SK-N-SH treated with all-trans-retinoic acid at 6 μM for 48 hours (cell line): ENCODE data around the gene UQCRC1.

Experiments used
- BACH2 ChIP-seq: fragments of 250-450 bp; sonication (Bioruptor Pico); IDR thresholded peaks from 2 replicates; pipeline ENCODE4 v1.9.0; 2021; ENCODE audit warnings: mild to moderate bottlenecking, borderline replicate concordance
- ISL1 ChIP-seq: fragments of 250-450 bp; sonication (Bioruptor Pico); IDR thresholded peaks from 2 replicates; pipeline ENCODE4 v2.1.2; 2022; ENCODE audit warnings: mild to moderate bottlenecking, moderate library complexity
- RARB ChIP-seq: fragments of 250-450 bp; sonication (Bioruptor Pico); IDR thresholded peaks from 2 replicates; pipeline ENCODE4 v1.8.0; 2021; ENCODE audit warnings: mild to moderate bottlenecking, moderate library complexity
- ZFP3 ChIP-seq: fragments of 250-450 bp; sonication (Bioruptor Pico); IDR thresholded peaks from 2 replicates; pipeline ENCODE4 v1.5.0; 2020; ENCODE audit warnings: mild to moderate bottlenecking, moderate library complexity
- TF ChIP-seq, protein P1 (sequence below): fragments of 250-450 bp; sonication (Bioruptor Pico); IDR thresholded peaks from 2 replicates; pipeline ENCODE4 v1.8.0; 2021; ENCODE audit warnings: low read depth, mild to moderate bottlenecking, moderate library complexity, borderline replicate concordance
- TF ChIP-seq, protein P2 (sequence below): fragments of 250-450 bp; sonication (Bioruptor Pico); IDR thresholded peaks from 2 replicates; pipeline ENCODE4 v1.5.1; 2021; ENCODE audit warnings: mild to moderate bottlenecking, moderate library complexity
- TF ChIP-seq, protein P3 (sequence below): fragments of 250-450 bp; sonication (Bioruptor Pico); IDR thresholded peaks from 2 replicates; pipeline ENCODE4 v1.5.1; 2020; ENCODE audit warnings: low read depth, mild to moderate bottlenecking, moderate library complexity
- TF ChIP-seq, protein P4 (sequence below): fragments of 250-450 bp; sonication (Bioruptor Pico); IDR thresholded peaks from 2 replicates; pipeline ENCODE4 v1.5.0; 2020; ENCODE audit warnings: mild to moderate bottlenecking, moderate library complexity
- TF ChIP-seq, protein P5 (sequence below): fragments of 250-450 bp; sonication (Bioruptor Pico); IDR thresholded peaks from 2 replicates; pipeline ENCODE4 v1.8.0; 2020; ENCODE audit warnings: mild to moderate bottlenecking, moderate library complexity, borderline replicate concordance

DNA sequence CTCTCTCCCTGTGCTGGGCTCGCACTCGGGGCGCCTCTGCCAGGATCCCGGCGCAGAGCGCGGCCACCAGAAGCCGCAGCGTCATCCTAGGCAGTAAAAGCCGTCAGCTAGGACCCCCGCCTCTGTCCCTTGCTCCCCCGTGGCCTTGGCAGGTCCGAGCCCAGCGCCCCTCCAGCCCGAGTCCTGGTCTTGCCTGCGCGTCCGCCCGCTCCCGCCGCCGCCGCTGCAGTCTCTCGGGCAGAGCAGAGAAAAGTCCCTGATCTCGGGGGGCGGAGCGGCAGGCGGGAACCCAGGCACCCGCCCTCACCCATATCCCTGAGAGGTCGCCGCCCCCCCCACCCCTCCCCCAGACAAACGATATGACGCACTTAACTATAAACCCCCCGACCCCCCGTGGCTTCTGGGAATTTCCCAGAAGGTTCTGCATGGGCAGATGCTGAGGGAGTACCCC is 14.3 kb downstream of the UQCRC1 start, which contains the start of gene COL7A1:
- TF ChIP-seq ISL1 (CRISPR knock-in tag) (no peak), RARB (CRISPR knock-in tag) (no peak), BACH2 (CRISPR knock-in tag) (no peak), ZFP3 (CRISPR knock-in tag) (no peak)
- TF ChIP-seq, protein P1, sequence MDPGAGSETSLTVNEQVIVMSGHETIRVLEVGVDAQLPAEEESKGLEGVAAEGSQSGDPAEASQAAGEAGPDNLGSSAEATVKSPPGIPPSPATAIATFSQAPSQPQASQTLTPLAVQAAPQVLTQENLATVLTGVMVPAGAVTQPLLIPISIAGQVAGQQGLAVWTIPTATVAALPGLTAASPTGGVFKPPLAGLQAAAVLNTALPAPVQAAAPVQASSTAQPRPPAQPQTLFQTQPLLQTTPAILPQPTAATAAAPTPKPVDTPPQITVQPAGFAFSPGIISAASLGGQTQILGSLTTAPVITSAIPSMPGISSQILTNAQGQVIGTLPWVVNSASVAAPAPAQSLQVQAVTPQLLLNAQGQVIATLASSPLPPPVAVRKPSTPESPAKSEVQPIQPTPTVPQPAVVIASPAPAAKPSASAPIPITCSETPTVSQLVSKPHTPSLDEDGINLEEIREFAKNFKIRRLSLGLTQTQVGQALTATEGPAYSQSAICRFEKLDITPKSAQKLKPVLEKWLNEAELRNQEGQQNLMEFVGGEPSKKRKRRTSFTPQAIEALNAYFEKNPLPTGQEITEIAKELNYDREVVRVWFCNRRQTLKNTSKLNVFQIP: no peak
- TF ChIP-seq, protein P2, sequence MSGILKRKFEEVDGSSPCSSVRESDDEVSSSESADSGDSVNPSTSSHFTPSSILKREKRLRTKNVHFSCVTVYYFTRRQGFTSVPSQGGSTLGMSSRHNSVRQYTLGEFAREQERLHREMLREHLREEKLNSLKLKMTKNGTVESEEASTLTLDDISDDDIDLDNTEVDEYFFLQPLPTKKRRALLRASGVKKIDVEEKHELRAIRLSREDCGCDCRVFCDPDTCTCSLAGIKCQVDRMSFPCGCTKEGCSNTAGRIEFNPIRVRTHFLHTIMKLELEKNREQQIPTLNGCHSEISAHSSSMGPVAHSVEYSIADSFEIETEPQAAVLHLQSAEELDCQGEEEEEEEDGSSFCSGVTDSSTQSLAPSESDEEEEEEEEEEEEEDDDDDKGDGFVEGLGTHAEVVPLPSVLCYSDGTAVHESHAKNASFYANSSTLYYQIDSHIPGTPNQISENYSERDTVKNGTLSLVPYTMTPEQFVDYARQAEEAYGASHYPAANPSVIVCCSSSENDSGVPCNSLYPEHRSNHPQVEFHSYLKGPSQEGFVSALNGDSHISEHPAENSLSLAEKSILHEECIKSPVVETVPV (CRISPR knock-in tag): no peak
- TF ChIP-seq, protein P3, sequence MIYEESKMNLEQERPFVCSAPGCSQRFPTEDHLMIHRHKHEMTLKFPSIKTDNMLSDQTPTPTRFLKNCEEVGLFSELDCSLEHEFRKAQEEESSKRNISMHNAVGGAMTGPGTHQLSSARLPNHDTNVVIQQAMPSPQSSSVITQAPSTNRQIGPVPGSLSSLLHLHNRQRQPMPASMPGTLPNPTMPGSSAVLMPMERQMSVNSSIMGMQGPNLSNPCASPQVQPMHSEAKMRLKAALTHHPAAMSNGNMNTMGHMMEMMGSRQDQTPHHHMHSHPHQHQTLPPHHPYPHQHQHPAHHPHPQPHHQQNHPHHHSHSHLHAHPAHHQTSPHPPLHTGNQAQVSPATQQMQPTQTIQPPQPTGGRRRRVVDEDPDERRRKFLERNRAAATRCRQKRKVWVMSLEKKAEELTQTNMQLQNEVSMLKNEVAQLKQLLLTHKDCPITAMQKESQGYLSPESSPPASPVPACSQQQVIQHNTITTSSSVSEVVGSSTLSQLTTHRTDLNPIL: no peak
- TF ChIP-seq, protein P4, sequence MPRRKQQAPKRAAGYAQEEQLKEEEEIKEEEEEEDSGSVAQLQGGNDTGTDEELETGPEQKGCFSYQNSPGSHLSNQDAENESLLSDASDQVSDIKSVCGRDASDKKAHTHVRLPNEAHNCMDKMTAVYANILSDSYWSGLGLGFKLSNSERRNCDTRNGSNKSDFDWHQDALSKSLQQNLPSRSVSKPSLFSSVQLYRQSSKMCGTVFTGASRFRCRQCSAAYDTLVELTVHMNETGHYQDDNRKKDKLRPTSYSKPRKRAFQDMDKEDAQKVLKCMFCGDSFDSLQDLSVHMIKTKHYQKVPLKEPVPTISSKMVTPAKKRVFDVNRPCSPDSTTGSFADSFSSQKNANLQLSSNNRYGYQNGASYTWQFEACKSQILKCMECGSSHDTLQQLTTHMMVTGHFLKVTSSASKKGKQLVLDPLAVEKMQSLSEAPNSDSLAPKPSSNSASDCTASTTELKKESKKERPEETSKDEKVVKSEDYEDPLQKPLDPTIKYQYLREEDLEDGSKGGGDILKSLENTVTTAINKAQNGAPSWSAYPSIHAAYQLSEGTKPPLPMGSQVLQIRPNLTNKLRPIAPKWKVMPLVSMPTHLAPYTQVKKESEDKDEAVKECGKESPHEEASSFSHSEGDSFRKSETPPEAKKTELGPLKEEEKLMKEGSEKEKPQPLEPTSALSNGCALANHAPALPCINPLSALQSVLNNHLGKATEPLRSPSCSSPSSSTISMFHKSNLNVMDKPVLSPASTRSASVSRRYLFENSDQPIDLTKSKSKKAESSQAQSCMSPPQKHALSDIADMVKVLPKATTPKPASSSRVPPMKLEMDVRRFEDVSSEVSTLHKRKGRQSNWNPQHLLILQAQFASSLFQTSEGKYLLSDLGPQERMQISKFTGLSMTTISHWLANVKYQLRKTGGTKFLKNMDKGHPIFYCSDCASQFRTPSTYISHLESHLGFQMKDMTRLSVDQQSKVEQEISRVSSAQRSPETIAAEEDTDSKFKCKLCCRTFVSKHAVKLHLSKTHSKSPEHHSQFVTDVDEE (CRISPR knock-in tag): no peak
- TF ChIP-seq, protein P5, sequence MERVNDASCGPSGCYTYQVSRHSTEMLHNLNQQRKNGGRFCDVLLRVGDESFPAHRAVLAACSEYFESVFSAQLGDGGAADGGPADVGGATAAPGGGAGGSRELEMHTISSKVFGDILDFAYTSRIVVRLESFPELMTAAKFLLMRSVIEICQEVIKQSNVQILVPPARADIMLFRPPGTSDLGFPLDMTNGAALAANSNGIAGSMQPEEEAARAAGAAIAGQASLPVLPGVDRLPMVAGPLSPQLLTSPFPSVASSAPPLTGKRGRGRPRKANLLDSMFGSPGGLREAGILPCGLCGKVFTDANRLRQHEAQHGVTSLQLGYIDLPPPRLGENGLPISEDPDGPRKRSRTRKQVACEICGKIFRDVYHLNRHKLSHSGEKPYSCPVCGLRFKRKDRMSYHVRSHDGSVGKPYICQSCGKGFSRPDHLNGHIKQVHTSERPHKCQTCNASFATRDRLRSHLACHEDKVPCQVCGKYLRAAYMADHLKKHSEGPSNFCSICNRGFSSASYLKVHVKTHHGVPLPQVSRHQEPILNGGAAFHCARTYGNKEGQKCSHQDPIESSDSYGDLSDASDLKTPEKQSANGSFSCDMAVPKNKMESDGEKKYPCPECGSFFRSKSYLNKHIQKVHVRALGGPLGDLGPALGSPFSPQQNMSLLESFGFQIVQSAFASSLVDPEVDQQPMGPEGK (CRISPR knock-in tag): no peak
